ENCODE results near the gene PIGL.

DNA sequence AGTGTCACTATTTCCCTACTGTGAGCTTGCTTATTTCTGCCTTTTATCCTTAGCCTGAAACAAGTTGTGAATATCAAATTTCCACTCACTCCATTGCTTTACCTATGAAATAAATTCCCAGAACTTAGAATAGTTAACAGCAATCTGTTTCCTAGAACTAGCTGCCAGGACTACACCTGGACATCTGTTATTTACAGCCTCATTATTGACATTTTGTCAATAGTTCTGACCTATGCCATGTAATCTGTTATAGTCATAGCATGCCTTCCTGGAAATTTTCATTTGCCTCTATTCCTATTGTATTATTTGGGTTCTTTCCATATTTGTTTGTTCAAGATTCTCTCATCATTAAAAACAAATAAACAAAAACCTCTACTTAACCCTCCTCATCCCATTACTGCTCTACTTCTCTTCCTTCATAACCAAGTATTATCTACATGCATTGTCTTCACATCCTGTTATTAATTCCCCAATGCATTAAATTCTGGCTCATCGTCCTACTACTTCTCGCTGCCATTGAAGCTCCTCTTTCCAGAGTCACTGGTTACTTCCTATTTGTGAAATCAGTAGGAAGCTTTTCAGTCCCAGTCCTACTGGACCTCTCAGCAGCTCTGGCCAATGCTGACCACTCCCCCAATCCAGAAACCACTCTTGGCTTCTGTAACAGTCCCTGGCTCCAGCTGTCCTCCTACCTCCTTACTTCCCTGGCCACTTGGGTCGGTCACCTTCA is 55.3 kb downstream of the PIGL start:
- TF ChIP-seq, protein P1, sequence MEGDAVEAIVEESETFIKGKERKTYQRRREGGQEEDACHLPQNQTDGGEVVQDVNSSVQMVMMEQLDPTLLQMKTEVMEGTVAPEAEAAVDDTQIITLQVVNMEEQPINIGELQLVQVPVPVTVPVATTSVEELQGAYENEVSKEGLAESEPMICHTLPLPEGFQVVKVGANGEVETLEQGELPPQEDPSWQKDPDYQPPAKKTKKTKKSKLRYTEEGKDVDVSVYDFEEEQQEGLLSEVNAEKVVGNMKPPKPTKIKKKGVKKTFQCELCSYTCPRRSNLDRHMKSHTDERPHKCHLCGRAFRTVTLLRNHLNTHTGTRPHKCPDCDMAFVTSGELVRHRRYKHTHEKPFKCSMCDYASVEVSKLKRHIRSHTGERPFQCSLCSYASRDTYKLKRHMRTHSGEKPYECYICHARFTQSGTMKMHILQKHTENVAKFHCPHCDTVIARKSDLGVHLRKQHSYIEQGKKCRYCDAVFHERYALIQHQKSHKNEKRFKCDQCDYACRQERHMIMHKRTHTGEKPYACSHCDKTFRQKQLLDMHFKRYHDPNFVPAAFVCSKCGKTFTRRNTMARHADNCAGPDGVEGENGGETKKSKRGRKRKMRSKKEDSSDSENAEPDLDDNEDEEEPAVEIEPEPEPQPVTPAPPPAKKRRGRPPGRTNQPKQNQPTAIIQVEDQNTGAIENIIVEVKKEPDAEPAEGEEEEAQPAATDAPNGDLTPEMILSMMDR (IDR thresholded peaks at IDR 0.05): no peak
- TF ChIP-seq POLR2A (IDR thresholded peaks at IDR 0.05) (no peak), POLR2AphosphoS5 (IDR thresholded peaks at IDR 0.05) (no peak), EP300 (IDR thresholded peaks at IDR 0.05) (no peak)

All from sigmoid colon (tissue), 4 donors.